K562 treated with DMSO at 1 percent for 48 hours (cell line): ENCODE data around the gene KPNA4. TPM values are rescaled to one million over a fixed set of nuclear protein-coding genes. Genes with fewer than 3 reads are reported as not detected.

Experiments
- total RNA-seq: library from RNA; unstranded; fragments of 300-600 nt; gene quantifications from 2 replicates; pipeline ENCODE4 v1.2.3, GENCODE V29; 2022; ENCODE audit warnings: low replicate concordance; ENCODE audit errors: extremely low read depth

Gene KPNA4
- not detected in 2 replicates for total RNA-seq

GRCh38 chr3:160565442-160566403 lies at the start of gene KPNA4:
Gene KPNA4 (minus strand): TSS chr3:160565571. CDS start chr3:160565282, 289 bp downstream.

GRCh38 chr3:160449636-160450598 lies 115.5 kb downstream of the KPNA4 start, which contains the start of gene TRIM59:
Gene TRIM59 (minus strand): TSS chr3:160449786. CDS start chr3:160439183, 10,603 bp downstream.

Other genes starting within 250 kb of the KPNA4 start
- not detected in 2 replicates for gene IFT80, start 166.3 kb downstream of the KPNA4 start, total RNA-seq
- 814 TPM in 1 of 2 replicates, not detected in the other for gene SMC4, start 165.9 kb downstream of the KPNA4 start, total RNA-seq
- gene TRIM59, start 115.8 kb downstream of the KPNA4 start, total RNA-seq = not detected in 2 replicates
- gene ARL14, start 111.6 kb upstream of the KPNA4 start, total RNA-seq = not detected in 2 replicates
- gene PPM1L, start 190.7 kb upstream of the KPNA4 start, total RNA-seq = not detected in 2 replicates